Activated CD8-positive, alpha-beta memory T cell treated with anti-CD3 and anti-CD28 coated beads, Interleukin-2, amount 50 U/mL, for 1 hour (primary cell): Measurements from ENCODE around the gene MATN1.

ENCODE experiments used
- DNase-seq: peaks from one replicate; pipeline ENCODE4 v3.0.0-alpha.2; 2020; ENCODE audit errors: extremely low read depth

The MATN1 gene

DNA sequence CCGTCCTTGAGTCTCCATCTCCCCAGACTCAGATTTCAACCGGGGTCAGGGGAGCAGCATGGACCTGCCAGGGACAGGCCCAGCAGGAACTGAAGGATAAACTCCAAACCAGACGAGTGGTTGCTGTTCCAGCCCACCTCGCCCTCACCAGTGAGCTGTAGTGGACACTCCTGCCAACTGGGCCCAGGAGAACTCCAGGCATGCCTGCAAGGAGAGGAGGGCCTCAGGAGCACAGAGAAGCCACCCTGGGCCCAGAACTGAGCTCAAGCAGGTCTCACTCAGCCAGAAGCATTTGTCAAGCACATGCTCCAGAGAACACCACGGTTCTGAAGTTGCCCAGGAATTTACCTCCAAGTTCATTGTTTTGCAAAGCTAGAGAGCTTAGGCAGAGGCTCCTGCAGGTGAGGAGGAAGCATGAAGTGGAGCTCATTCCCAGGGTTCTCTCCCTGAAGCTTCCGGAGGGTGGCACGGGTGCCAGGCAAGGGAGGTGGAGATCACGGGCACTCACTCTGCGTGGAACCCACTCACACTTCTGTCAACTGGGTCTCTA, 61.0 kb downstream of the MATN1 start:
- DNase-seq: no peak

DNA sequence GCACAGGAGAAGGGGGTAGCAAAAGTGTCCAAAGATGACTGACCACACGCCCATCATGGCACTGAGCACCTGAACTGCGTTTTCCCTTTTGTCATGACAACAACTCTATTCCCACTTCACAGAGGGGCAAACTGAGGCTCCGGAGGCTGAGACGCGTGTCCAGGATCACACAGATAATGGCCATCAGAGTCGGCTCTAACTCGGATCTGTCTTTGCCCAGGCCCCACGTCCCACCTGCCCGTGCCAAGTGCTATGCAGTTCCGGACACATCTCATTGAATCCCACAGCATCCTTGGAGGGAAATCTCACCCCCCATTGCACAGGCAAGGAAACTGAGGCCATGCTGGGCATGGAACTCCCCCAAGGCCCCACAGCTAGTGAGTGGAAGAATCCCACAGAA, 62.1 kb downstream of the MATN1 start:
- DNase-seq: no peak
